ENCODE results near the gene LRG1.

The LRG1 gene

DNA sequence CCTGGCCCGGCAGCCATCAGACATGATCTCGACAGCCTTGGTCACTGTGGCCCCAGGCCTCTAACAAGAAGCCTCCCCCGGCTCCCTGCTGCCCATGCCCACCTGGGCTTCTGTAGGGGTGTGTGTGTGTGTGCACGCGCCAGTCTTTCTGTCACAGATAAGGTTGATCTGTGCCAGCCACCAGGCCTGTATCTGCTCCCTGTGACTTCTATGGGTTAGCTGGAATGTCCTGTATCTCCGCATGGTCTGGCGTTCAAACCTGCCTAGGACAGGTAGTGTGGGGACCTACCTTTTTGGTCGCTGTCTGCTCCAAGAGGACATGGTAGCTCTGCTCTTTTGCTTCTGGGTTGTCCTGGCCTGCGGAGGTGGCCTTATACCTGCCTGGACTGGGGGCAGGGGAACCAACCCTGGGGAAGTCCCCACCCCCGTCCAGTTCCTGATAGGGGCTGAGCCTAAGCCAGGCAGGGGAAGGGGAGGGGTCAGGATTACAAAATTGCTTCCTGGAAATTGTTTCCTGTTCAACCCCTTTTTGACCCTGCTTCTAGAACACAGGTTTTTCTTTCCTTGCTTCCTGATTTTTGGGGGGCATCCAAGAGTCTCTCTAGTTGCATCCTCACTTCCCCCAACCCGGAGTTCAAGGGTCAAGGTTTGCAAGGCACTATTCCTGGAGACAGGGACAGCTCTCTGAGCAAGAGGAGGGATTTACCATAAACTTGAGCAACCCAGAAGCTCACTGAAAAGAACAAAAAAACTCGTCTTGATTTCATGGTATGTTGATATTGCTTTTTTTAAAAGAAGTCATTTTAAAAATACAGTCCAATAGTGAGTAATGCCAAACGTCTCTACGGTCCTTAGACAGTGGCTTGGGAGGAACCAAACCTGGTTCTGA, at the start of gene LRG1:
Gene LRG1 (minus strand): TSS at position 344 of the 889 bp plus-strand sequence. CDS start 23 bp downstream, at position 321.
- H3K9me3 ChIP-seq (ENCODE audit: low read length), result peaks cover 6% of the 10 kb centered on the region
- peaks cover 0 to 14% of the 10 kb centered on the region in 2 donors for H3K27me3 ChIP-seq (ENCODE audit: control insufficient read depth in 1 of 2, insufficient read depth in 2 of 2, low read length in 2 of 2)
- H3K4me1 ChIP-seq (ENCODE audit: insufficient read depth, low read length), result no peaks in the 10 kb centered on the region
- no peak within 1 kb of the TSS for H3K4me3 ChIP-seq (ENCODE audit: low read depth in 1 of 2, low read length in 2 of 2)
- H3K36me3 ChIP-seq (ENCODE audit: insufficient read depth, low read length), result no peaks in the 10 kb centered on the region
- H3K27ac ChIP-seq (ENCODE audit: low read depth, low read length), result no peak within 1 kb of the TSS
- H3K9ac ChIP-seq (ENCODE audit: low read length), result no peak within 1 kb of the TSS

- Histone ChIP-seq H3K9ac (ENCODE audit: low read length) (no peak overlapping the region), H3K4me1 (ENCODE audit: insufficient read depth, low read length) (peaks cover 7% of the 10 kb centered on the region), H3K27ac (ENCODE audit: low read depth, low read length) (no peak overlapping the region)
Observed at GRCh38 chr19:4588291-4588761, 48.5 kb upstream of the LRG1 start.

DNA sequence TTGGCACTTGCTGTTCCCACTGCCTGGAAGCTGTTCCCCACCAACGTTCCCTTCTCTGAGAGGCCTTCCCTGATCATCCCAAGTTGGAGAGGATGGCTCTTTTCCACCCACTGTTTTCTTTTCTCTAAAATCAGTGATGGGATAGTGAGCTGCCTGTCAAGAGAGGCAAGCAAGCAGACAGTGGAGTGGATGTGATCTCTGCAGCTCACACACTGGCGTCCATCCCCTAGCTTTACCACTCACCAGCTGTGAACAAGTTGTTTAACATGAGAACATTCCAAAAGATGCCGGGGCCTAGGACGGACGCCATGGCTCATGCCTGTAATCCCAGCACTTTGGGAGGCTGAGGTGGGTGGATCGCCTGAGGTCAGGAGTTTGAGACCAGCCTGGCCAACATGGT, 47.7 kb upstream of the LRG1 start:
- Histone ChIP-seq H3K9ac (ENCODE audit: low read length) (no peak overlapping the region), H3K27me3 (ENCODE audit: control insufficient read depth in 1 of 2, insufficient read depth in 2 of 2, low read length in 2 of 2) (peaks cover 25 to 43% of the 10 kb centered on the region in 2 donors), H3K36me3 (ENCODE audit: insufficient read depth, low read length) (no peaks in the 10 kb centered on the region), H3K27ac (ENCODE audit: low read depth, low read length) (no peak overlapping the region), H3K9me3 (ENCODE audit: low read length) (no peaks in the 10 kb centered on the region), H3K4me1 (ENCODE audit: insufficient read depth, low read length) (peaks cover 7% of the 10 kb centered on the region), H3K4me3 (ENCODE audit: low read depth in 1 of 2, low read length in 2 of 2) (no peak overlapping the region)

More at GRCh38 chr19:4588291-4588761, 48.5 kb upstream of the LRG1 start:
- Histone ChIP-seq H3K36me3 (ENCODE audit: insufficient read depth, low read length) (no peaks in the 10 kb centered on the region), H3K9me3 (ENCODE audit: low read length) (no peaks in the 10 kb centered on the region), H3K4me3 (ENCODE audit: low read depth in 1 of 2, low read length in 2 of 2) (no peak overlapping the region), H3K27me3 (ENCODE audit: control insufficient read depth in 1 of 2, insufficient read depth in 2 of 2, low read length in 2 of 2) (peaks cover 24 to 40% of the 10 kb centered on the region in 2 donors)

DNA sequence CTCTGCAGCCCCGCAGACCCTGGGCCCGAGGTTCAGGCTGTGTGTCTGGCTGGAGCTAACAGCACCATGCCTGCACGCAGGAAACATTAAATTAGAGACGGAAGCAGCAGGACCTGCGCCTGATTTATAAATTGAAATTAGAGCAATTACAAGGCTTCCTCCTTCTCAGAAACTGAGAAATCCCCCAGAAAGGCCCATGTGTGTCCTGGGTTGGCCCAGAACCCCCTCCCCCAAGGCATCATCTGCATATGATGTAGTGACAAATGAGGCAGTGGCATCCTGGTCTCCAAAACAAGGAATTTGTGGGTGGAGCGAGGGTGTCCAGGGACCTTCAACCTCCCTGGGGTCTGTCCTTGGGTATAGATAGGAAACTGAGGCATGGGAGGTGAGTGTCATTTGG, 46.9 kb upstream of the LRG1 start:
- H3K4me1 ChIP-seq (ENCODE audit: insufficient read depth, low read length), result peaks cover 7% of the 10 kb centered on the region
- H3K9ac ChIP-seq (ENCODE audit: low read length), result no peak overlapping the region
- H3K9me3 ChIP-seq (ENCODE audit: low read length), result no peaks in the 10 kb centered on the region
- no peak overlapping the region for H3K27ac ChIP-seq (ENCODE audit: low read depth, low read length)
- no peak overlapping the region for H3K4me3 ChIP-seq (ENCODE audit: low read depth in 1 of 2, low read length in 2 of 2)
- peaks cover 32 to 49% of the 10 kb centered on the region in 2 donors for H3K27me3 ChIP-seq (ENCODE audit: control insufficient read depth in 1 of 2, insufficient read depth in 2 of 2, low read length in 2 of 2)
- H3K36me3 ChIP-seq (ENCODE audit: insufficient read depth, low read length), result no peaks in the 10 kb centered on the region

- Histone ChIP-seq H3K27me3 (ENCODE audit: control insufficient read depth in 1 of 2, insufficient read depth in 2 of 2, low read length in 2 of 2) (peaks cover 32 to 48% of the 10 kb centered on the region in 2 donors), H3K36me3 (ENCODE audit: insufficient read depth, low read length) (no peaks in the 10 kb centered on the region), H3K27ac (ENCODE audit: low read depth, low read length) (no peak overlapping the region), H3K4me3 (ENCODE audit: low read depth in 1 of 2, low read length in 2 of 2) (no peak overlapping the region), H3K9ac (ENCODE audit: low read length) (no peak overlapping the region), H3K9me3 (ENCODE audit: low read length) (no peaks in the 10 kb centered on the region), H3K4me1 (ENCODE audit: insufficient read depth, low read length) (peaks cover 7% of the 10 kb centered on the region)
Observed at GRCh38 chr19:4586245-4586644, 46.4 kb upstream of the LRG1 start.

DNA sequence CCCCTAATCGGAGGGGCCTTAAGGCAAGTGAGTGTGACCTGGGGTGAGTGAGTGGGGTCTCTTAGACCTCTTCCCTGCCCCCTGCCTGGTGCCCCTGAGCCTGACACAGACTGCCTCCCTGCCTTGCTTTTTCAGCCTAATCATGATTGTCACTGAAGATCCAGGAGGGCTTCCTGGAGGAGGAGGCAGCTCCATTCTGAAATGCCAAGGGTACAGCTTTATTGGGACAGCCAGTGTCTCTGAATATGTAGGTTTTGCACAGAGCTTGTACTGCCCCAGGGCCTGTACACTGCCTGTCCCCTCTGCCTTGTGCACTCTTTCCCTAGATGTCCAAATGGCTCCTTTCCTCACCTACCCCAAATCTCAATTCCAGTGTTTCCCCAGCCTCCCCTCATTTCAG, 45.7 kb upstream of the LRG1 start:
- Histone ChIP-seq H3K36me3 (ENCODE audit: insufficient read depth, low read length) (no peaks in the 10 kb centered on the region), H3K27me3 (ENCODE audit: control insufficient read depth in 1 of 2, insufficient read depth in 2 of 2, low read length in 2 of 2) (peaks cover 32 to 48% of the 10 kb centered on the region in 2 donors), H3K4me3 (ENCODE audit: low read depth in 1 of 2, low read length in 2 of 2) (no peak overlapping the region), H3K4me1 (ENCODE audit: insufficient read depth, low read length) (peaks cover 7% of the 10 kb centered on the region), H3K27ac (ENCODE audit: low read depth, low read length) (no peak overlapping the region), H3K9ac (ENCODE audit: low read length) (no peak overlapping the region), H3K9me3 (ENCODE audit: low read length) (no peaks in the 10 kb centered on the region)

DNA sequence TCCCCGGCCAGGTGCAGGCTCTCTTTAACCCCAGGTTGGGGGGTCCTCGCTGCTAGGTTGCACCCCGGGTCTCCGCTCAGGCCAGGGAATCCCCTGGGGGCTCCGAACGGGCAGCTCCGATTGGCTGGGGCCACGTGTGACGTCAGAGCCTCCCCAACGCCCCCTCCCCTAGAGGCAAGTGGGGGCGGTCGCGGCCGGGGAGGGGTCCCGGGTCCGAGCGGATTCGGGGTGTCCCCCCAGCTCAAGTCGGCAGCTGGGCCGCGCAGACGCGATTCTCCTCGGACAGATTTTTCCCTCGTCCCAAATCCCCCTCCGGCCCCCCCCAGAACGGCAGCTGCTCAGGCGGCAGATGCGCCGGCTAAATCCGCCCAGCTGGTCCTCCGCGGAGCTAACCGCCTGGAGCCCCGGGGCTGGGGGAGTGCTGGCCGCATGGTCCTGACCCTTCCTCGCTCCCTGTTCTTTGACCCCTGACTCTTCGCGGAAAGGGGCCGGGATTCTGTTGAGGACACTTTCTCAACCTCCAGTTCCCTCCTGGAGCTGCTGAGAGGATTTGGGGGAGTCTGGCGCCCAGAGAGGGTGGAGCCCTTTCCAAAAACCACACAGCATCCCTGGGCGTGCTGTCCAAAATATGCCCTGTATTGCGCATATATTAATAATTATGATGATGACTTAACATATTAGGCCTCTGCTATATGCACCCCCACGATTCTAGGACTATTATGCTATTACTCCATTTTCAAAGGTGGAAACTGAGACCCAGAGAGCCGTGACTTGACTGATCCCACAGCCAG, 45.0 kb upstream of the LRG1 start:
- peaks cover 39 to 55% of the 10 kb centered on the region in 2 donors for H3K27me3 ChIP-seq (ENCODE audit: control insufficient read depth in 1 of 2, insufficient read depth in 2 of 2, low read length in 2 of 2)
- H3K4me3 ChIP-seq (ENCODE audit: low read depth in 1 of 2, low read length in 2 of 2), result peak overlapping the region in 1 of 2 donors; percentile 47
- H3K36me3 ChIP-seq (ENCODE audit: insufficient read depth, low read length), result no peaks in the 10 kb centered on the region

GRCh38 chr19:4583961-4584669, 44.3 kb upstream of the LRG1 start:
- peaks cover 7% of the 10 kb centered on the region for H3K4me1 ChIP-seq (ENCODE audit: insufficient read depth, low read length)
- no peak overlapping the region for H3K9ac ChIP-seq (ENCODE audit: low read length)
- H3K27me3 ChIP-seq (ENCODE audit: control insufficient read depth in 1 of 2, insufficient read depth in 2 of 2, low read length in 2 of 2), result peaks cover 43 to 62% of the 10 kb centered on the region in 2 donors
- no peaks in the 10 kb centered on the region for H3K9me3 ChIP-seq (ENCODE audit: low read length)
- H3K36me3 ChIP-seq (ENCODE audit: insufficient read depth, low read length), result no peaks in the 10 kb centered on the region
- H3K27ac ChIP-seq (ENCODE audit: low read depth, low read length), result no peak overlapping the region
- peak overlapping the region in 1 of 2 donors; percentile 47 for H3K4me3 ChIP-seq (ENCODE audit: low read depth in 1 of 2, low read length in 2 of 2)

More for the DNA sequence above, 45.0 kb upstream of the LRG1 start:
- no peak overlapping the region for H3K27ac ChIP-seq (ENCODE audit: low read depth, low read length)
- H3K4me1 ChIP-seq (ENCODE audit: insufficient read depth, low read length), result peaks cover 7% of the 10 kb centered on the region
- no peaks in the 10 kb centered on the region for H3K9me3 ChIP-seq (ENCODE audit: low read length)
- H3K9ac ChIP-seq (ENCODE audit: low read length), result no peak overlapping the region

GRCh38 chr19:4582980-4583842, 43.4 kb upstream of the LRG1 start:
- H3K4me1 ChIP-seq (ENCODE audit: insufficient read depth, low read length), result peaks cover 7% of the 10 kb centered on the region
- H3K9me3 ChIP-seq (ENCODE audit: low read length), result no peaks in the 10 kb centered on the region
- no peak overlapping the region for H3K27ac ChIP-seq (ENCODE audit: low read depth, low read length)
- no peak overlapping the region for H3K4me3 ChIP-seq (ENCODE audit: low read depth in 1 of 2, low read length in 2 of 2)
- no peak overlapping the region for H3K9ac ChIP-seq (ENCODE audit: low read length)
- H3K27me3 ChIP-seq (ENCODE audit: control insufficient read depth in 1 of 2, insufficient read depth in 2 of 2, low read length in 2 of 2), result peaks cover 43 to 69% of the 10 kb centered on the region in 2 donors
- H3K36me3 ChIP-seq (ENCODE audit: insufficient read depth, low read length), result no peaks in the 10 kb centered on the region

DNA sequence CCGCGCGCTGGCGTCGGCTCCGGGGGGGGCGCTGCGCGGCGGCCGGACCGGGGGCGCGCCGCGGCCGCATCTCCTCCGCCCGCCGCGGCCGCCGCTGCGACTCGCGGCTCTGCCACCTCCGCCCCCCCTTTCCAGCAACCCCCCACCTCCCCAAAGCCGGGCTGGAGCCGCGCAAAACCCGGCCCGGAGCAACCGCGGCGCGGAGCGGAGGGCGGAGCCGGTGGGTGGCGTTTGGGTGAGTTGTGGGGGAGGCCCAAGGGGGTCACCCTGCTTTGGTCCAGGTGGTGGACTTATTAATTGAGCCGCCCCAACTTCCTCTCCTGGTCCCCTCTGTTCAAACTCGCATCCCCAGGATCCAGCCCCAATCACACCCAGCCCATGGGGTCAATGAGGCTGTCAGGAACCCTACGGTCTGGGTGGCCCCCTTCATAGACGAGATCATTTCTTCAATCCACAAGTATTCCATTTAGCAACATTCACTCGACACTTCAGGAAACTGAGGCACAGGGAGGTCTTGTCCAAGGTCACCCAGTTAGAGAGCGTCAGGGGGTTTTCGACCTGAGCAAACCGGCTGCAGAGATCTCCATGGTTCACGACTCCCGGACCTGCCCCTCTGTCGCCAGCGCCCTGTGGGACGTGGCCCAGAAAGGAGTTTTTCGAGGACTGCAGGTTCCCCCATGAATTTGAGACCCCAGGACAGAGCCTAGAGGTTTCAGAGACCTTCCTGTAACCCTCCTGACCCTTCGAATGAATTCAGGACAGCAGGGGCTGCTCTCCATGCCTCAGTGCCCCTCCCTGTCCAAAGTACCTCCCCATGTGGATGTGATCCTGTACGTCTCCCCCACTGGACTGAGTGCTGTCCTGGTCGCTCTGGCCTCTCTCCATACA, 42.1 kb upstream of the LRG1 start:
- H3K36me3 ChIP-seq (ENCODE audit: insufficient read depth, low read length), result no peaks in the 10 kb centered on the region
- H3K4me1 ChIP-seq (ENCODE audit: insufficient read depth, low read length), result peaks cover 7% of the 10 kb centered on the region
- no peak overlapping the region for H3K9ac ChIP-seq (ENCODE audit: low read length)
- no peaks in the 10 kb centered on the region for H3K9me3 ChIP-seq (ENCODE audit: low read length)
- peaks cover 43 to 79% of the 10 kb centered on the region in 2 donors for H3K27me3 ChIP-seq (ENCODE audit: control insufficient read depth in 1 of 2, insufficient read depth in 2 of 2, low read length in 2 of 2)
- no peak overlapping the region for H3K27ac ChIP-seq (ENCODE audit: low read depth, low read length)
- no peak overlapping the region for H3K4me3 ChIP-seq (ENCODE audit: low read depth in 1 of 2, low read length in 2 of 2)

All from muscle layer of colon (tissue), 2 donors.